ENCODE data around the gene ZCWPW2. TPM values are rescaled to one million over a fixed set of nuclear protein-coding genes. Genes with fewer than 3 reads are reported as not detected.

The ZCWPW2 gene
- total RNA-seq, 1 experiment from 2014 or later, result 0.81 TPM

GRCh38 chr3:28326458-28326926 lies 22.0 kb upstream of the ZCWPW2 start:
- H3K4me1 ChIP-seq (replicated peaks; ENCODE audit: insufficient read depth), result no peaks in the 10 kb centered on the region
- POLR2A ChIA-PET (ENCODE audit: unreplicated experiment), result no interaction called here
- CTCF ChIA-PET, result interaction anchor here (0.6 kb wide), 1 partner anchor 69 kb away, joined by 4 read pairs; no protein-coding TSS in a partner anchor
- no peaks in the 10 kb centered on the region for H3F3A ChIP-seq (ENCODE audit: insufficient read depth, low read depth)
- no peak overlapping the region for H3K27ac ChIP-seq
- intact Hi-C loops (cut with micrococcal nuclease; ENCODE audit: unreplicated experiment), result no loop called here
- H2AFZ ChIP-seq, result no peak overlapping the region
- H3K27me3 ChIP-seq (ENCODE audit: insufficient read depth, low read depth), result no peaks in the 10 kb centered on the region
- no peak overlapping the region for H3K4me2 ChIP-seq
- peaks cover 3% of the 10 kb centered on the region; the same call in 1 of the 2 replicates for H4K20me1 ChIP-seq (ENCODE audit: insufficient read depth)
- H3K79me2 ChIP-seq (ENCODE audit: low read depth), result no peaks in the 10 kb centered on the region
- BruUV-seq (replicated peaks), result no TSS peak
- H3K9me3 ChIP-seq (ENCODE audit: insufficient read depth, low read depth), result no peaks in the 10 kb centered on the region
- no peak for DNase-seq
- H3K9me2 ChIP-seq (ENCODE audit: insufficient read depth), result no peaks in the 10 kb centered on the region
- TF ChIP-seq EZH2 (IDR thresholded peaks at IDR 0.05; ENCODE audit: low read depth), result no peak
- no peak for TF ChIP-seq CTCF (conservative IDR thresholded peaks at IDR 0.05)
- peaks cover 5% of the 10 kb centered on the region; the same call in 1 of the 2 replicates for H3K36me3 ChIP-seq (ENCODE audit: low read depth)
- H3K4me3 ChIP-seq, result no peak overlapping the region

- BruUV-seq (replicated peaks), result no TSS peak
- POLR2A ChIA-PET (ENCODE audit: unreplicated experiment), result no interaction called here
These were observed 20.1 kb upstream of the ZCWPW2 start for GRCh38 chr3:28328188-28329151.

More at GRCh38 chr3:28328188-28329151, 20.1 kb upstream of the ZCWPW2 start:
- no peaks in the 10 kb centered on the region for H3K9me2 ChIP-seq (ENCODE audit: insufficient read depth)
- H3K27me3 ChIP-seq (ENCODE audit: insufficient read depth, low read depth), result no peaks in the 10 kb centered on the region
- no peaks in the 10 kb centered on the region for H3F3A ChIP-seq (ENCODE audit: insufficient read depth, low read depth)
- no peak overlapping the region for H3K4me3 ChIP-seq
- H3K4me1 ChIP-seq (replicated peaks; ENCODE audit: insufficient read depth), result no peaks in the 10 kb centered on the region
- H3K27ac ChIP-seq, result no peak overlapping the region
- no peaks in the 10 kb centered on the region for H3K9me3 ChIP-seq (ENCODE audit: insufficient read depth, low read depth)
- H3K36me3 ChIP-seq (ENCODE audit: low read depth), result peaks cover 5% of the 10 kb centered on the region; the same call in 1 of the 2 replicates
- CTCF ChIA-PET, result interaction anchor here (1.2 to 2.1 kb wide), 2 partner anchors 11 to 616 kb away, joined by 3 to 14 read pairs; no protein-coding TSS in a partner anchor
- H2AFZ ChIP-seq, result no peak overlapping the region
- peaks cover 3% of the 10 kb centered on the region; the same call in 1 of the 2 replicates for H4K20me1 ChIP-seq (ENCODE audit: insufficient read depth)
- no peaks in the 10 kb centered on the region for H3K79me2 ChIP-seq (ENCODE audit: low read depth)
- intact Hi-C loops (cut with micrococcal nuclease; ENCODE audit: unreplicated experiment), result loop anchor here (2.0 kb wide), 1 partner anchor 616 kb away; no protein-coding TSS in a partner anchor
- peak; percentile 82 for TF ChIP-seq CTCF (conservative IDR thresholded peaks at IDR 0.05)
- no peak for TF ChIP-seq EZH2 (IDR thresholded peaks at IDR 0.05; ENCODE audit: low read depth)
- no peak for DNase-seq
- H3K4me2 ChIP-seq, result no peak overlapping the region

All from PC-9 (cell line).